Muscle layer of duodenum (tissue), 2 donors: ENCODE results near the gene WDR53.
"Not testable (repeated sequence)": the region's sequence is repeated elsewhere in the genome, so short reads cannot be mapped to it uniquely, and the experiment has no call there.

Experiments used
- H3K27ac ChIP-seq: one replicate; pipeline ENCODE4 v1.7.0; 2013; ENCODE audit warnings: mild to moderate bottlenecking, low read length
- H3K27me3 ChIP-seq: one replicate; pipeline ENCODE4 v1.7.0; 2013; ENCODE audit warnings: low read depth, mild to moderate bottlenecking, control low read depth, low read length
- H3K36me3 ChIP-seq, 2 donors: one replicate each; pipeline ENCODE4 v1.7.0; 2013; ENCODE audit warnings: low read length in 2 of 2, control low read depth in 1 of 2, mild to moderate bottlenecking in 1 of 2; ENCODE audit not compliant: insufficient read depth in 2 of 2, control insufficient read depth in 1 of 2
- H3K4me1 ChIP-seq, 2 donors: one replicate each; pipeline ENCODE4 v1.7.0; 2013; ENCODE audit warnings: low read length in 2 of 2, mild to moderate bottlenecking in 2 of 2, control low read depth in 1 of 2, moderate library complexity in 1 of 2; ENCODE audit not compliant: insufficient read depth in 2 of 2, control insufficient read depth in 1 of 2
- H3K4me3 ChIP-seq, 2 donors: one replicate each; pipeline ENCODE4 v1.7.0; 2013; ENCODE audit warnings: low read length in 2 of 2, low read depth in 1 of 2, mild to moderate bottlenecking in 1 of 2
- H3K9me3 ChIP-seq, 2 donors: one replicate each; pipeline ENCODE4 v1.7.0; 2013; ENCODE audit warnings: low read length in 2 of 2, control low read depth in 1 of 2, mild to moderate bottlenecking in 1 of 2; ENCODE audit not compliant: control insufficient read depth in 1 of 2
- donor health status: healthy.

Gene WDR53

GRCh38 chr3:196517162-196517800 is 51.1 kb downstream of the WDR53 start:
- Histone ChIP-seq H3K36me3 (no peaks in the 10 kb centered on the region), H3K27ac (no peak overlapping the region), H3K27me3 (no peaks in the 10 kb centered on the region), H3K9me3 (peaks cover 16 to 28% of the 10 kb centered on the region in 2 donors), H3K4me1 (no peaks in the 10 kb centered on the region), H3K4me3 (no peak overlapping the region)

DNA sequence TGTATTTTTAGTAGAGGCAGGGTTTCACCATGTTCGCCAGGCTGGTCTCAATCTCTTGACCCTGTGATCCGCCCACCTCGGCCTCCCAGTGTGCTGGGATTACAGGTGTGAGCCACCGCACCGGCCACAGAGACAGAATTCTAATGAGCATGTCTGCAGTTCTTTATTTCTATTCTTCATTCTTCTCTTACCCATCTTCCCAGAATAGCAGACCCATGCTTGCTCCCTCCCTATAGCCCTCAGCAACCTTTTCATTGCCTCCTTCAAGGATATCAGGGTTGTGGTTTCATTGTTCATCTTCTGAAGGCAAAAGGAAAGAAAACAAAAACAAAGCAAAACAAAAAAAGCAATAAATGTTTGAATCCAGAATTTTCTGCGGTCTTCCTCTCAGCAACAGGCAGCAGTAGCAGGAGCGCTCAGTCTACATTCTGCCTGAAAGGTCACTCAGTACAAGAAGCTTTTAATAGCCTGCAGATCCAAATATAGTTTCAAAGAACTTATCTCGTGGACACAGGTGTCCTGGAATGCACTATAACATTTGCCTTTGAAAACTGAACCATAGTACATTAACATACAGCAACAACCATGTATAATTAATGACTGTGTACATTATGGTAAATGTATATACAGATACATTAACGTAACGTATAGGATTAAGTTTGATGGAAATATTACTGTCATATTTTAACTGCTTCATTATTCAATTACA is 53.3 kb downstream of the WDR53 start, which contains the start of gene SMCO1:
TSS of gene SMCO1 (minus strand) at position 434 of the 709 bp plus-strand sequence. CDS start at position 297, 137 bp downstream.
- no peaks in the 10 kb centered on the region for H3K36me3 ChIP-seq
- peaks cover 14 to 22% of the 10 kb centered on the region in 2 donors for H3K9me3 ChIP-seq
- H3K4me3 ChIP-seq, result no peak within 1 kb of the TSS
- no peak within 1 kb of the TSS for H3K27ac ChIP-seq
- no peaks in the 10 kb centered on the region for H3K4me1 ChIP-seq
- no peaks in the 10 kb centered on the region for H3K27me3 ChIP-seq

DNA sequence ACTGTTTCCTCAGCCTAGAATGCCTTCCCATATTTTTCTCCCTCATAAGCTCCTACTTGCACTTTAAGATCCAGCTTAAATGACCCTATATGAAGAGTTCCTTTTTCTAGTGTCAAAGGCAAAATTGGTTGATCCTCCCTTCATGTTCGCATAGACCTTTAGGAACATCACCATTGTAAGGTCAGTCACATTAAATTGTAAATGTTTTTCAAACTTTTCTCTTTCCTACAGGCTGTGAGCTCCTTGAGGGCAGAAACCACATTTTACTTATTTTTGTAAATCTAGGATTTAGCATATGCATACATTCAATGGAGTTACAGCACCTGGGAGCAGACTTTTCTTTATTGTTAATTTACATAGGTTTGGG is 54.0 kb downstream of the WDR53 start:
- H3K4me3 ChIP-seq, result no peak overlapping the region
- peaks cover 7 to 15% of the 10 kb centered on the region in 2 donors for H3K9me3 ChIP-seq
- no peaks in the 10 kb centered on the region for H3K4me1 ChIP-seq
- no peaks in the 10 kb centered on the region for H3K27me3 ChIP-seq
- H3K36me3 ChIP-seq, result no peaks in the 10 kb centered on the region
- H3K27ac ChIP-seq, result no peak overlapping the region

GRCh38 chr3:196513697-196514349 is 54.5 kb downstream of the WDR53 start:
- H3K27ac ChIP-seq, result no peak overlapping the region
- H3K4me3 ChIP-seq, result no peak overlapping the region
- no peaks in the 10 kb centered on the region for H3K27me3 ChIP-seq
- H3K4me1 ChIP-seq, result no peaks in the 10 kb centered on the region
- H3K9me3 ChIP-seq, result peaks cover 2 to 10% of the 10 kb centered on the region in 2 donors
- H3K36me3 ChIP-seq, result no peaks in the 10 kb centered on the region

DNA sequence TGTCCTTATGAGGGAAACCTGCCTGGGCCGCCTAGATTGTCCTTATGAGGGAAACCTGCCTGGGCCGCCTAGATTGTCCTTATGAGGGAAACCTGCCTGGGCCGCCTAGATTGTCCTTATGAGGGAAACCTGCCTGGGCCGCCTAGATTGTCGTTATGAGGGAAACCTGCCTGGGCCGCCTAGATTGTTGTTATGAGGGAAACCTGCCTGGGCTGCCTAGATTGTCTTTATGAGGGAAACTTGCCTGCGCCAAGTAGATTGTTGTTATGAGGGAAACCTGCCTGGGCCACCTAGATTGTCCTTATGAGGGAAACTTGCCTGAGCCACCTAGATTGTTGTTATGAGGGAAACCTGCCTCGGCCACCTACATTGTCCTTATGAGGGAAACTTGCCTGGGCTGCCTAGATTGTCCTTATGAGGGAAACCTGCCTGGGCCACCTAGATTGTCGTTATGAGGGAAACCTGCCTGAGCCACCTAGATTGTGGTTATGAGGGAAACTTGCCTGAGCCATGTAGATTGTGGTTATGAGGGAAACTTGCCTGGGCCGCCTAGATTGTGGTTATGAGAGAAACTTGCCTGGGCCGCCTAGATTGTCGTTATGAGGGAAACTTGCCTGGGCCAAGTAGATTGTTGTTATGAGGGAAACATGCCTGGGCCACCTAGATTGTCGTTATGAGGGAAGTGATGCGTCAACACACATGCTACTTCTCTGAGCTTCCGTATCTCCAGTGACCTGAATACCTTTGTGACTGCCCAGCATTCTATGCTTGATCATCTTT is 56.5 kb downstream of the WDR53 start:
- H3K27me3 ChIP-seq, H3K4me1 ChIP-seq, H3K9me3 ChIP-seq, H3K27ac ChIP-seq, H3K36me3 ChIP-seq, H3K4me3 ChIP-seq: not testable (repeated sequence)

GRCh38 chr3:196511108-196511507 is 57.2 kb downstream of the WDR53 start:
- not testable (repeated sequence) for H3K27me3 ChIP-seq, H3K36me3 ChIP-seq, H3K27ac ChIP-seq, H3K4me3 ChIP-seq, H3K9me3 ChIP-seq, H3K4me1 ChIP-seq

- peaks cover 0 to 9% of the 10 kb centered on the region in 2 donors for H3K36me3 ChIP-seq
- H3K27ac ChIP-seq, result no peak overlapping the region
- no peaks in the 10 kb centered on the region for H3K27me3 ChIP-seq
- peaks cover 0 to under 1% of the 10 kb centered on the region in 2 donors for H3K4me1 ChIP-seq
- no peaks in the 10 kb centered on the region for H3K9me3 ChIP-seq
- no peak overlapping the region for H3K4me3 ChIP-seq
Measured at GRCh38 chr3:196506687-196507086, 61.7 kb downstream of the WDR53 start.

GRCh38 chr3:196504556-196504955 is 63.8 kb downstream of the WDR53 start:
- Histone ChIP-seq H3K27me3 (no peaks in the 10 kb centered on the region), H3K4me1 (peaks cover 0 to 20% of the 10 kb centered on the region in 2 donors), H3K4me3 (no peak overlapping the region), H3K36me3 (peaks cover 0 to 9% of the 10 kb centered on the region in 2 donors), H3K27ac (no peak overlapping the region), H3K9me3 (no peaks in the 10 kb centered on the region)
